Non-pigmented ciliary epithelial cell (primary cell): Measurements from ENCODE around the gene SPNS3.

Experiments
- DNase-seq: peaks from one replicate; pipeline ENCODE4 v3.0.0-alpha.2; 2010; ENCODE audit warnings: low read depth

Gene SPNS3

GRCh38 chr17:4530799-4531730 lies 97.3 kb downstream of the SPNS3 start:
- DNase-seq, result no peak

- DNase-seq, result no peak
Measured at GRCh38 chr17:4531988-4532736, 98.4 kb downstream of the SPNS3 start.

GRCh38 chr17:4532860-4533522 lies 99.3 kb downstream of the SPNS3 start:
- DNase-seq, result no peak

GRCh38 chr17:4533523-4534504 lies 100.1 kb downstream of the SPNS3 start:
- DNase-seq, result no peak

- DNase-seq, result no peak
Measured at GRCh38 chr17:4534515-4534914, 100.8 kb downstream of the SPNS3 start.

- DNase-seq, result no peak
Measured at GRCh38 chr17:4534928-4535666, 101.4 kb downstream of the SPNS3 start.

GRCh38 chr17:4535667-4536258 lies 102.0 kb downstream of the SPNS3 start:
- DNase-seq, result no peak

GRCh38 chr17:4536259-4536741 lies 102.6 kb downstream of the SPNS3 start:
- no peak for DNase-seq

GRCh38 chr17:4536742-4537411 lies 103.1 kb downstream of the SPNS3 start:
- DNase-seq, result no peak
